PC-9 (cell line): ENCODE measurements around the gene CACNG5.

ENCODE experiments used
- EZH2 ChIP-seq: fragments of 200-600 bp; sonication (generic); IDR thresholded peaks from 2 replicates; pipeline ENCODE4 v1.8.0; 2017; ENCODE audit warnings: antibody characterized with exemption, low read depth
- TF ChIP-seq, protein P1 (sequence below): fragments of 200-600 bp; sonication (generic); conservative IDR thresholded peaks from 2 replicates; pipeline ENCODE4 v1.6.1; 2017; ENCODE audit warnings: mixed run types, antibody characterized with exemption, mild to moderate bottlenecking, moderate library complexity

DNA sequence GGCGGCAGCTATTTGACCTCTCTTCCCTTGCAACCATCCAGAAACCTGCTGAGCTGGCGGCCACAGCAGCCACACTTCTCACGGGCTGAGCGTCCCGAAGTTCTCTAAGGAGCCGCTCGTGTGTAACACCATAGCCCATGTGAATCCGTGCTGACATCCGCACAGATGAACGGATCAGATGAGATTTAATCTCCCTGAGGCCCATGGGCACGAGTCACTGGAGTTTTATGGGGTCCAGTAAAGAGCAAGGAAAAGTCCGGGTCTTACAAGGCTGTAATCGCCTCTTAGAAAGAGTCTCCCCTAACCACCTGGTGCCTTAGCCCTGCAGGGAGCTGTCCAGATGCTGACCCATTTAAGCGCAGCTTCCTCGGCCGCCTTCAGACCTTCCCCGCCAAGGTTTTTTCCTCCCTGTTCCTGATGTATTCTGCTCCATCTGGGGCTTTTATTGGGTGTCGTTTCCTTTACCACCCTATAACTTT is 5.5 kb upstream of the CACNG5 start:
- TF ChIP-seq, protein P1, sequence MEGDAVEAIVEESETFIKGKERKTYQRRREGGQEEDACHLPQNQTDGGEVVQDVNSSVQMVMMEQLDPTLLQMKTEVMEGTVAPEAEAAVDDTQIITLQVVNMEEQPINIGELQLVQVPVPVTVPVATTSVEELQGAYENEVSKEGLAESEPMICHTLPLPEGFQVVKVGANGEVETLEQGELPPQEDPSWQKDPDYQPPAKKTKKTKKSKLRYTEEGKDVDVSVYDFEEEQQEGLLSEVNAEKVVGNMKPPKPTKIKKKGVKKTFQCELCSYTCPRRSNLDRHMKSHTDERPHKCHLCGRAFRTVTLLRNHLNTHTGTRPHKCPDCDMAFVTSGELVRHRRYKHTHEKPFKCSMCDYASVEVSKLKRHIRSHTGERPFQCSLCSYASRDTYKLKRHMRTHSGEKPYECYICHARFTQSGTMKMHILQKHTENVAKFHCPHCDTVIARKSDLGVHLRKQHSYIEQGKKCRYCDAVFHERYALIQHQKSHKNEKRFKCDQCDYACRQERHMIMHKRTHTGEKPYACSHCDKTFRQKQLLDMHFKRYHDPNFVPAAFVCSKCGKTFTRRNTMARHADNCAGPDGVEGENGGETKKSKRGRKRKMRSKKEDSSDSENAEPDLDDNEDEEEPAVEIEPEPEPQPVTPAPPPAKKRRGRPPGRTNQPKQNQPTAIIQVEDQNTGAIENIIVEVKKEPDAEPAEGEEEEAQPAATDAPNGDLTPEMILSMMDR = no peak
- TF ChIP-seq EZH2 = no peak
